Measurements from ENCODE around the gene INPP5D.

The INPP5D gene

DNA sequence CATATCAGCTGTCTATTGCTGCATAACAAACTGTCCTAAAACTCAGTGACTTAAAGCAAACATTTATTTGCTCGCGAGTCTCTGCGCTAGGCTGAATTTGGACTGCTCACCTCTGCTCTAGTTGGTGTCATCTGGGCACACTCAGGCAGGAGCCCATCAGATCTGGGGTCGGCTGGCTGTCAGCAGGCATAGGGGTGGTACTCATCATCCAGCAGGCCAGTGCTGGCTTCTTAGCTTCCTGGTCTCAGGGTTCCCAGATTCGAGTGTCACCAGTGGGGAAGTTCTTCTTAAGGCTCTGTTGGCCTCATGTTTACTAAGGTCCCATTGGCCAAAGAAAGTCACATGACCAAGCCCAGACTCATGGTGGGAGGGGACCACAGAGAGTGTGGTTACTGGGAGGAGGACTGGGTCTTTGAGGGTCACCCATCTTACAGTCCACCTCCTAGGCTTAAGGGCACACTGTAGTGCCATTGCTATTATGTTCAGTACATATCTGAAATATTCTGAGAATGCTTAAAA, 119.8 kb downstream of the INPP5D start:
- H3K4ac ChIP-seq (ENCODE audit: low read depth, low read length): no peak overlapping the region
- no peak overlapping the region for H3K27ac ChIP-seq (ENCODE audit: low read depth, low read length)
- DNase-seq: no peak
- no peaks in the 10 kb centered on the region for H3K79me1 ChIP-seq (ENCODE audit: low read length)
- no peak overlapping the region for H3K18ac ChIP-seq (ENCODE audit: low read length)
- H3K56ac ChIP-seq (ENCODE audit: low read length): no peak overlapping the region
- no CpG with 5 or more reads among the region's 5 CpGs for WGBS (ENCODE audit: extremely low coverage, insufficient coverage, low lambda C conversion rate)
- no peaks in the 10 kb centered on the region for H3K27me3 ChIP-seq (ENCODE audit: insufficient read depth, low read length, poor library complexity)
- H4K5ac ChIP-seq (ENCODE audit: low read length): no peak overlapping the region
- no peak overlapping the region for H2BK15ac ChIP-seq (replicated peaks; ENCODE audit: low read depth)
- H2BK5ac ChIP-seq (ENCODE audit: low read length): no peak overlapping the region
- no peak overlapping the region for H2BK120ac ChIP-seq (ENCODE audit: low read depth, low read length)
- H3K36me3 ChIP-seq (ENCODE audit: control insufficient read depth, insufficient read depth, low read length): no peaks in the 10 kb centered on the region
- H3K4me2 ChIP-seq (ENCODE audit: low read length): no peak overlapping the region
- no peak overlapping the region for H2AK5ac ChIP-seq (ENCODE audit: low read length)
- no peak overlapping the region for H3K23ac ChIP-seq (ENCODE audit: low read length)
- H3K4me3 ChIP-seq (ENCODE audit: low read length): no peak overlapping the region
- no peak overlapping the region for H4K8ac ChIP-seq (ENCODE audit: low read depth, low read length)
- H3K4me1 ChIP-seq (ENCODE audit: control insufficient read depth, low read depth, low read length): no peaks in the 10 kb centered on the region
- no peak overlapping the region for H3K9ac ChIP-seq (ENCODE audit: low read length)
- no peaks in the 10 kb centered on the region for H3K79me2 ChIP-seq (ENCODE audit: control insufficient read depth, insufficient read depth, low read length)

DNA sequence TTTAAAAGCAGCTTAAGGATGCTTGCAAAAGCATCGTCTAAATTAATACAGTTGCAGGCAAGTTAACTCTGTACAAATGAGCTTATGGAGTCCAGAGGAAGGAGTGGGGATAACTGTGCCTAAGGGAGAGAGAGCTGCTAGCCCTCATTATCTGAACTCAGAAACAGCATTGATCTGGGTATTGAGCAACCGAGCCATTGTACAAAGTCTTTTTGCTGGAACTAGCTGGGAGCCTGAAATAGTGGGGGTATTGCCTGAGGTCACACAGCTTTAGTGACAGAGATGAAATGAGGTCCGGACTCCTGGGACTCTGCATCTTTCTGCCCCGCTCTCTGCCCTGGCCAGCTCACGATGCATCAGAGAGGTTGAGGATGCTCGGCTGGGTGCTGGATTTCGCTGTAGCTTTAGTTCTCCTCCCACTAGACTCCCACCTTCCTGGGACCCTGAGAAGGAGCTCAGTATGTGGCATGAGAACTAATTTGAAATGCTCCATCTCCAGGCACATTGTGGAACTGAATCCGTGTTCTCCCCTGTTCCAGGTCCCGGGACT, 123.8 kb downstream of the INPP5D start:
- Histone ChIP-seq H3K79me1 (ENCODE audit: low read length) (no peaks in the 10 kb centered on the region), H3K4ac (ENCODE audit: low read depth, low read length) (no peak overlapping the region), H2AK5ac (ENCODE audit: low read length) (no peak overlapping the region), H3K23ac (ENCODE audit: low read length) (no peak overlapping the region), H3K4me1 (ENCODE audit: control insufficient read depth, low read depth, low read length) (no peaks in the 10 kb centered on the region), H3K9ac (ENCODE audit: low read length) (no peak overlapping the region), H3K79me2 (ENCODE audit: control insufficient read depth, insufficient read depth, low read length) (no peaks in the 10 kb centered on the region), H3K56ac (ENCODE audit: low read length) (no peak overlapping the region), H3K4me3 (ENCODE audit: low read length) (no peak overlapping the region), H2BK5ac (ENCODE audit: low read length) (no peak overlapping the region), H2BK120ac (ENCODE audit: low read depth, low read length) (no peak overlapping the region), H3K36me3 (ENCODE audit: control insufficient read depth, insufficient read depth, low read length) (no peaks in the 10 kb centered on the region), H3K27ac (ENCODE audit: low read depth, low read length) (no peak overlapping the region), H2BK15ac (replicated peaks; ENCODE audit: low read depth) (no peak overlapping the region), H4K8ac (ENCODE audit: low read depth, low read length) (no peak overlapping the region), H3K4me2 (ENCODE audit: low read length) (no peak overlapping the region), H3K18ac (ENCODE audit: low read length) (no peak overlapping the region), H4K5ac (ENCODE audit: low read length) (no peak overlapping the region), H3K27me3 (ENCODE audit: insufficient read depth, low read length, poor library complexity) (no peaks in the 10 kb centered on the region)
- no CpG with 5 or more reads among the region's 9 CpGs for WGBS (ENCODE audit: extremely low coverage, insufficient coverage, low lambda C conversion rate)
- no peak for DNase-seq

GRCh38 chr2:233184669-233185068, 124.5 kb downstream of the INPP5D start:
- H3K4me1 ChIP-seq (ENCODE audit: control insufficient read depth, low read depth, low read length): no peaks in the 10 kb centered on the region
- H3K4me3 ChIP-seq (ENCODE audit: low read length): no peak overlapping the region
- H3K9ac ChIP-seq (ENCODE audit: low read length): no peak overlapping the region
- DNase-seq: no peak
- no peak overlapping the region for H2BK5ac ChIP-seq (ENCODE audit: low read length)
- H3K27me3 ChIP-seq (ENCODE audit: insufficient read depth, low read length, poor library complexity): no peaks in the 10 kb centered on the region
- no peak overlapping the region for H2AK5ac ChIP-seq (ENCODE audit: low read length)
- H3K27ac ChIP-seq (ENCODE audit: low read depth, low read length): no peak overlapping the region
- no peak overlapping the region for H4K5ac ChIP-seq (ENCODE audit: low read length)
- no peak overlapping the region for H3K23ac ChIP-seq (ENCODE audit: low read length)
- H3K4ac ChIP-seq (ENCODE audit: low read depth, low read length): no peak overlapping the region
- WGBS (ENCODE audit: extremely low coverage, insufficient coverage, low lambda C conversion rate): no CpG with 5 or more reads among the region's 8 CpGs
- H3K4me2 ChIP-seq (ENCODE audit: low read length): no peak overlapping the region
- no peaks in the 10 kb centered on the region for H3K79me1 ChIP-seq (ENCODE audit: low read length)
- H2BK15ac ChIP-seq (replicated peaks; ENCODE audit: low read depth): no peak overlapping the region
- H3K18ac ChIP-seq (ENCODE audit: low read length): no peak overlapping the region
- H4K8ac ChIP-seq (ENCODE audit: low read depth, low read length): no peak overlapping the region
- no peak overlapping the region for H2BK120ac ChIP-seq (ENCODE audit: low read depth, low read length)
- H3K79me2 ChIP-seq (ENCODE audit: control insufficient read depth, insufficient read depth, low read length): no peaks in the 10 kb centered on the region
- no peak overlapping the region for H3K56ac ChIP-seq (ENCODE audit: low read length)
- H3K36me3 ChIP-seq (ENCODE audit: control insufficient read depth, insufficient read depth, low read length): no peaks in the 10 kb centered on the region

DNA sequence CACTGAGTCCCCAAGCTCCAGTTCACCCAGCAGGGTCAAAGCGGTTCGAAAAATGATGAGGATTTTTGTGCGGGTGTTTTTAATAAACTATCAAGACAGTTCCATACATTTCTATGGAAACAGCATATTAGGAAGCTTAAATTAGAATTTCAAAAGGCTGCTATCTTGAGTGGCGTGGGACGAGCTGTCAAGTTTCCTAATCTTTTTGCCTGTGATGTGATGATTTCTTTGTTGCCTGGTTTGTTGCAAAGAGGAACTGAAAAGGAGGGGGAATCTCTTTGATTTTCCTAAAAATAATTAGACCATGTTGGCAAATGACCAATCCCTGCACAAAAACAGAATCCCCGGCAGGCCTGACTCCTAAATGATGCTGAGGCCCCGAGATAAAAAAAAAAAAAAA, 125.2 kb downstream of the INPP5D start:
- Histone ChIP-seq H4K8ac (ENCODE audit: low read depth, low read length) (no peak overlapping the region), H3K36me3 (ENCODE audit: control insufficient read depth, insufficient read depth, low read length) (no peaks in the 10 kb centered on the region)

GRCh38 chr2:233185963-233186362, 125.8 kb downstream of the INPP5D start:
- DNase-seq: no peak

More for the DNA sequence above, 125.2 kb downstream of the INPP5D start:
- no peak overlapping the region for H4K5ac ChIP-seq (ENCODE audit: low read length)
- H3K79me1 ChIP-seq (ENCODE audit: low read length): no peaks in the 10 kb centered on the region
- no peak overlapping the region for H3K4me2 ChIP-seq (ENCODE audit: low read length)
- H3K4ac ChIP-seq (ENCODE audit: low read depth, low read length): no peak overlapping the region
- H3K9ac ChIP-seq (ENCODE audit: low read length): no peak overlapping the region
- H2BK15ac ChIP-seq (replicated peaks; ENCODE audit: low read depth): no peak overlapping the region
- no peaks in the 10 kb centered on the region for H3K79me2 ChIP-seq (ENCODE audit: control insufficient read depth, insufficient read depth, low read length)
- no peak overlapping the region for H3K23ac ChIP-seq (ENCODE audit: low read length)
- H3K27ac ChIP-seq (ENCODE audit: low read depth, low read length): no peak overlapping the region
- H2BK5ac ChIP-seq (ENCODE audit: low read length): no peak overlapping the region
- no peak overlapping the region for H2AK5ac ChIP-seq (ENCODE audit: low read length)
- H2BK120ac ChIP-seq (ENCODE audit: low read depth, low read length): no peak overlapping the region
- H3K56ac ChIP-seq (ENCODE audit: low read length): no peak overlapping the region
- no peak overlapping the region for H3K4me3 ChIP-seq (ENCODE audit: low read length)
- no peaks in the 10 kb centered on the region for H3K27me3 ChIP-seq (ENCODE audit: insufficient read depth, low read length, poor library complexity)
- no peaks in the 10 kb centered on the region for H3K4me1 ChIP-seq (ENCODE audit: control insufficient read depth, low read depth, low read length)
- no peak for DNase-seq
- H3K18ac ChIP-seq (ENCODE audit: low read length): no peak overlapping the region
- no CpG with 5 or more reads among the region's 7 CpGs for WGBS (ENCODE audit: extremely low coverage, insufficient coverage, low lambda C conversion rate)

GRCh38 chr2:233186851-233187250, 126.7 kb downstream of the INPP5D start:
- Histone ChIP-seq H3K36me3 (ENCODE audit: control insufficient read depth, insufficient read depth, low read length) (no peaks in the 10 kb centered on the region), H3K4me3 (ENCODE audit: low read length) (no peak overlapping the region), H2BK15ac (replicated peaks; ENCODE audit: low read depth) (no peak overlapping the region), H3K18ac (ENCODE audit: low read length) (no peak overlapping the region), H3K23ac (ENCODE audit: low read length) (no peak overlapping the region), H3K9ac (ENCODE audit: low read length) (no peak overlapping the region), H3K27ac (ENCODE audit: low read depth, low read length) (no peak overlapping the region), H3K4ac (ENCODE audit: low read depth, low read length) (no peak overlapping the region), H2AK5ac (ENCODE audit: low read length) (no peak overlapping the region), H3K79me1 (ENCODE audit: low read length) (no peaks in the 10 kb centered on the region), H4K5ac (ENCODE audit: low read length) (no peak overlapping the region), H4K8ac (ENCODE audit: low read depth, low read length) (no peak overlapping the region), H3K56ac (ENCODE audit: low read length) (no peak overlapping the region), H2BK5ac (ENCODE audit: low read length) (no peak overlapping the region), H2BK120ac (ENCODE audit: low read depth, low read length) (no peak overlapping the region), H3K4me2 (ENCODE audit: low read length) (no peak overlapping the region), H3K27me3 (ENCODE audit: insufficient read depth, low read length, poor library complexity) (no peaks in the 10 kb centered on the region), H3K79me2 (ENCODE audit: control insufficient read depth, insufficient read depth, low read length) (no peaks in the 10 kb centered on the region), H3K4me1 (ENCODE audit: control insufficient read depth, low read depth, low read length) (no peaks in the 10 kb centered on the region)
- no CpG with 5 or more reads among the region's 5 CpGs for WGBS (ENCODE audit: extremely low coverage, insufficient coverage, low lambda C conversion rate)
- no peak for DNase-seq

More at GRCh38 chr2:233185963-233186362, 125.8 kb downstream of the INPP5D start:
- H3K27me3 ChIP-seq (ENCODE audit: insufficient read depth, low read length, poor library complexity): no peaks in the 10 kb centered on the region
- H3K4me2 ChIP-seq (ENCODE audit: low read length): no peak overlapping the region
- no peak overlapping the region for H3K4me3 ChIP-seq (ENCODE audit: low read length)
- H3K79me2 ChIP-seq (ENCODE audit: control insufficient read depth, insufficient read depth, low read length): no peaks in the 10 kb centered on the region
- H3K4ac ChIP-seq (ENCODE audit: low read depth, low read length): no peak overlapping the region
- no peak overlapping the region for H3K23ac ChIP-seq (ENCODE audit: low read length)
- H2BK15ac ChIP-seq (replicated peaks; ENCODE audit: low read depth): no peak overlapping the region
- no peaks in the 10 kb centered on the region for H3K36me3 ChIP-seq (ENCODE audit: control insufficient read depth, insufficient read depth, low read length)
- H3K18ac ChIP-seq (ENCODE audit: low read length): no peak overlapping the region
- H2BK120ac ChIP-seq (ENCODE audit: low read depth, low read length): no peak overlapping the region
- WGBS (ENCODE audit: extremely low coverage, insufficient coverage, low lambda C conversion rate): no CpG with 5 or more reads among the region's 8 CpGs
- H4K8ac ChIP-seq (ENCODE audit: low read depth, low read length): no peak overlapping the region
- no peak overlapping the region for H2BK5ac ChIP-seq (ENCODE audit: low read length)
- H3K9ac ChIP-seq (ENCODE audit: low read length): no peak overlapping the region
- H3K4me1 ChIP-seq (ENCODE audit: control insufficient read depth, low read depth, low read length): no peaks in the 10 kb centered on the region
- no peak overlapping the region for H3K56ac ChIP-seq (ENCODE audit: low read length)
- H3K27ac ChIP-seq (ENCODE audit: low read depth, low read length): no peak overlapping the region
- H2AK5ac ChIP-seq (ENCODE audit: low read length): no peak overlapping the region
- no peak overlapping the region for H4K5ac ChIP-seq (ENCODE audit: low read length)
- H3K79me1 ChIP-seq (ENCODE audit: low read length): no peaks in the 10 kb centered on the region

Data from mesendoderm (in vitro differentiated cells).